HFFc6 (cell line): ENCODE results near the gene CLBA1. TPM values are rescaled to one million over a fixed set of nuclear protein-coding genes. Genes with fewer than 3 reads are reported as not detected.
"Not testable (repeated sequence)": the region's sequence is repeated elsewhere in the genome, so short reads cannot be mapped to it uniquely, and the experiment has no call there.

Source experiments
- DNase-seq: peaks from one replicate; pipeline ENCODE4 v3.0.0-alpha.2; 2018
- H3K27ac Mint-ChIP-seq: 2 replicates; pipeline ENCODE4 v1.8.0; 2020; ENCODE audit warnings: mild to moderate bottlenecking, mixed read lengths
- H3K27me3 Mint-ChIP-seq: 2 replicates; pipeline ENCODE4 v1.8.0; 2021; ENCODE audit warnings: mild to moderate bottlenecking, moderate library complexity, mixed read lengths; ENCODE audit not compliant: insufficient read depth
- H3K36me3 Mint-ChIP-seq: 2 replicates; pipeline ENCODE4 v1.8.0; 2021; ENCODE audit warnings: low read depth, mixed read lengths
- H3K4me1 Mint-ChIP-seq: 2 replicates; pipeline ENCODE4 v1.8.0; 2020; ENCODE audit warnings: low read depth, mixed read lengths
- H3K4me3 Mint-ChIP-seq: 2 replicates; pipeline ENCODE4 v1.8.0; 2020; ENCODE audit warnings: mild to moderate bottlenecking, moderate library complexity, mixed read lengths
- H3K9me3 Mint-ChIP-seq: 2 replicates; pipeline ENCODE4 v1.8.0; 2020; ENCODE audit warnings: mild to moderate bottlenecking, mixed read lengths
- CTCF ChIP-seq: fragments of 200-600 bp; sonication (generic); IDR thresholded peaks from 2 replicates; pipeline ENCODE4 v1.5.0; 2021; ENCODE audit warnings: antibody characterized with exemption, mild to moderate bottlenecking
- total RNA-seq, 6 experiments: library from RNA; stranded (reverse); fragmentation: NEBNext Ultra II Directional; extraction: Animal tissue kit (Norgen Biotek cat#: 25700); gene quantifications; 2 replicates in 1 of 6; 3 replicates in 5 of 6; pipeline ENCODE4 v1.2.3, GENCODE V29; 2021

CLBA1 gene
- total RNA-seq, 6 experiments from 2014 or later = 5.9 to 12.3 (median 7.9) TPM

- TF ChIP-seq CTCF = no peak
- H3K4me3 Mint-ChIP-seq = no peak overlapping the region
- H3K36me3 Mint-ChIP-seq = peaks cover 23% of the 10 kb centered on the region
- DNase-seq = no peak
- H3K4me1 Mint-ChIP-seq = no peaks in the 10 kb centered on the region
- no peaks in the 10 kb centered on the region for H3K9me3 Mint-ChIP-seq
- no peak overlapping the region for H3K27ac Mint-ChIP-seq
- peaks cover 11% of the 10 kb centered on the region; the same call in 1 of the 2 replicates for H3K27me3 Mint-ChIP-seq
These were observed 43.0 kb upstream of the CLBA1 start for GRCh38 chr14:104942586-104942985.

GRCh38 chr14:104943216-104944015, 42.2 kb upstream of the CLBA1 start:
- H3K4me1 Mint-ChIP-seq, H3K27ac Mint-ChIP-seq, H3K9me3 Mint-ChIP-seq, H3K4me3 Mint-ChIP-seq, DNase-seq, H3K27me3 Mint-ChIP-seq: not testable (repeated sequence)
- peaks cover 15% of the 10 kb centered on the region for H3K36me3 Mint-ChIP-seq

DNA sequence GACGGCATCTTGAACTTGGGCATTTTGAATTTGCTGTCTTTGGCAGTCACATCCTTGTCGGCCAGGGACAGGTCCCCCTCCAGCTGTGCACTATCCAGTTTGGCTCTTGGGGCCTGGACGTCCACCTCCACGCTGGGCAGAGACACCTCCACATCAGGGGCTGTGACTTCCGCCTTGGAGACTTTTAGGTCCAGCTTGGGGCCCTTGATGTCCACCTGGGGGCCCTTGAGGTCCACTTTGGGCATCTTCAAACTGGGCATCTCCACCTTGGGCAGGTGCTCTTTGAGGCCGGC, 41.6 kb upstream of the CLBA1 start:
- not testable (repeated sequence) for H3K4me1 Mint-ChIP-seq, H3K27me3 Mint-ChIP-seq, H3K4me3 Mint-ChIP-seq, H3K9me3 Mint-ChIP-seq, H3K27ac Mint-ChIP-seq, DNase-seq
- peaks cover 14% of the 10 kb centered on the region for H3K36me3 Mint-ChIP-seq

GRCh38 chr14:104944436-104945205, 41.0 kb upstream of the CLBA1 start:
- not testable (repeated sequence) for DNase-seq, H3K27ac Mint-ChIP-seq, H3K4me3 Mint-ChIP-seq, H3K27me3 Mint-ChIP-seq, H3K4me1 Mint-ChIP-seq, H3K9me3 Mint-ChIP-seq
- H3K36me3 Mint-ChIP-seq = peaks cover 14% of the 10 kb centered on the region

DNA sequence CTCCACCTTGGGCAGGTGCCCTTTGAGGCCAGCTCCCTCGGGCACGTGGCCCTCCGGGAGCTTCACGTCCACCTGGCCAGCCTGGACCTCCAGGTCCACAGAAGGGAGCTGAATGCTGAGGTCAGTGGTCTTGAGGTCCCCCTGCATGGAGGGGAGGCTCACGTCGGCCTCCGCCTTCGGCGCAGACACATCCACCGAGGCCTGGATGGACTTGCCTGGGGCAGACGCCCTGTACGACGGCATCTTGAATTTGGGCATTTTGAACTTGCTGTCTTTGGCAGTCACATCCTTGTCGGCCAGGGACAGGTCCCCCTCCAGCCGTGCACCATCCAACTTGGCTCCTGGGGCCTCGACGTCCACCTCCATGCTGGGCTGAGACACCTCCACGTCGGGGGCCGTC, 40.3 kb upstream of the CLBA1 start:
- not testable (repeated sequence) for H3K9me3 Mint-ChIP-seq, H3K27me3 Mint-ChIP-seq, DNase-seq, H3K4me3 Mint-ChIP-seq, H3K4me1 Mint-ChIP-seq, H3K27ac Mint-ChIP-seq
- peaks cover 14% of the 10 kb centered on the region for H3K36me3 Mint-ChIP-seq

GRCh38 chr14:104945986-104946965, 39.3 kb upstream of the CLBA1 start:
- not testable (repeated sequence) for DNase-seq, H3K4me3 Mint-ChIP-seq, H3K4me1 Mint-ChIP-seq, H3K9me3 Mint-ChIP-seq, H3K27ac Mint-ChIP-seq, H3K36me3 Mint-ChIP-seq, H3K27me3 Mint-ChIP-seq

DNA sequence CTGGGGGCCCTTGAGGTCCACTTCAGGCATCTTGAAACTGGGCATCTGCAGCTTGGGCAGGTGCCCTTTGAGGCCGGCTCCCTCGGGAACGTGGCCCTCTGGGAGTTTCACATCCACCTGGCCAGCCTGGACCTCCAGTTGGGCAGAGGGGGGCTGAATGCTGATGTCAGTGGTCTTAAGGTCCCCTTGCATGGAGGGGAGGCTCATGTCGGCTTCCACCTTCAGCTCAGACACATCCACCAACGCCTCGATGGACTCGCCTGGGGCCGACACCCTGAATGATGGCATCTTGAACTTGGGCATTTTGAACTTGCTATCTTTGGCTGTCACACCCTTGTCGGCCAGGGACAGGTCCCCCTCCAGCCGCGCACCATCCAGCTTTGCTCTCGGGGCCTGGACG, 38.4 kb upstream of the CLBA1 start:
- not testable (repeated sequence) for H3K36me3 Mint-ChIP-seq, H3K4me3 Mint-ChIP-seq, DNase-seq, H3K4me1 Mint-ChIP-seq, H3K9me3 Mint-ChIP-seq, H3K27ac Mint-ChIP-seq, H3K27me3 Mint-ChIP-seq

DNA sequence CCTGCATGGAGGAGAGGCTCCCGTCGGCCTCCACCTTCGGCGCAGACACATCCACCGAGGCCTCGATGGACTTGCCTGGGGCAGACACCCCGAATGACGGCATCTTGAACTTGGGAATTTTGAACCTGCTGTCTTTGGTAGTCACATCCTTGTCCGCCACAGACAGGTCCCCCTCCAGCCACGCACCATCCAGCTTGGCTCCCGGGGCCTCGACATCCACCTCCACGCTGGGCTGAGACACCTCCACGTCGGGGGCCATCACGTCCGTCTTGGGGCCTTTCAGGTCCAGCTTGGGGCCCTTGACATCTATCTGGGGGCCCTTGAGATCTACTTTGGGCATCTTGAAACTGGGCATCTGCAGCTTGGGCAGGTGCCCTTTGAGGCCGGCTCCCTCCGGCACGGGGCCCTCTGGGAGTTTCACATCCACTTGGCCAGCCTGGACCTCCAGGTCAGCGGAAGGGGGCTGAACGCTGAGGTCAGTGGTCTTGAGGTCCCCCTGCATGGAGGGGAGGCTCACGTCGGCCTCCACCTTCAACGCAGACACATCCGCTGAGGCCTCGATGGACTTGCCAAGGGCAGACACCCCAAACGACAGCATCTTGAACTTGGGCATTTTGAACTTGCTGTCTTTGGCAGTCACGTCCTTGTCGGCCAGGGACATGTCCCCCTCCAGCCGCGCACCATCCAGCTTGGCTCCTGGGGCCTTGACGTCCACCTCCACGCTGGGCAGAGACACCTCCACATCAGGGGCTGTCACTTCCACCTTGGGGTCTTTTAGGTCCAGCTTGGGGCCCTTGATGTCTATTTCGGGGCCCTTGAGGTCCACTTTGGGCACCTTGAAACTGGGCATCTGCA, 37.5 kb upstream of the CLBA1 start:
- DNase-seq, H3K27me3 Mint-ChIP-seq, H3K9me3 Mint-ChIP-seq, H3K4me3 Mint-ChIP-seq, H3K4me1 Mint-ChIP-seq, H3K27ac Mint-ChIP-seq: not testable (repeated sequence)
- H3K36me3 Mint-ChIP-seq = peaks cover 10% of the 10 kb centered on the region
